Measurements from ENCODE around the gene NOSIP.

- no peak for TF ChIP-seq CTCF (IDR thresholded peaks at IDR 0.05)
- no peak for TF ChIP-seq EP300 (IDR thresholded peaks at IDR 0.05; ENCODE audit: borderline replicate concordance in 1 of 2, low read depth in 1 of 2, low read length in 1 of 2)
- TF ChIP-seq YY1 (IDR thresholded peaks at IDR 0.05; ENCODE audit: low read depth) = no peak
- TF ChIP-seq POLR2AphosphoS5 (IDR thresholded peaks at IDR 0.05; ENCODE audit: low read depth, low read length) = no peak
- no peak for TF ChIP-seq RFX5 (IDR thresholded peaks at IDR 0.05; ENCODE audit: low read length)
- no peak for TF ChIP-seq ZBTB33 (IDR thresholded peaks at IDR 0.05; ENCODE audit: borderline replicate concordance, low read depth)
- no peak for TF ChIP-seq FOXM1 (IDR thresholded peaks at IDR 0.05; ENCODE audit: low read depth)
- TF ChIP-seq MAX (IDR thresholded peaks at IDR 0.05; ENCODE audit: low read depth) = no peak
- TF ChIP-seq USF1 (IDR thresholded peaks at IDR 0.05; ENCODE audit: borderline replicate concordance, low read depth) = no peak
Measured at GRCh38 chr19:49514151-49514550, 66.2 kb downstream of the NOSIP start.
